ENCODE results near the gene ADGRG4.

ADGRG4 gene

GRCh38 chrX:136453114-136453513 lies 152.4 kb downstream of the ADGRG4 start:
- FAIRE-seq (no peak), DNase-seq (ENCODE audit: extremely low spot score, insufficient read length, low read depth) (no peak)

- FAIRE-seq, result no peak
- no peak for DNase-seq (ENCODE audit: extremely low spot score, insufficient read length, low read depth)
Observed at GRCh38 chrX:136453771-136454170, 153.0 kb downstream of the ADGRG4 start.

- DNase-seq (ENCODE audit: extremely low spot score, insufficient read length, low read depth) (no peak), FAIRE-seq (no peak)
Observed at GRCh38 chrX:136456133-136456532, 155.4 kb downstream of the ADGRG4 start.

DNA sequence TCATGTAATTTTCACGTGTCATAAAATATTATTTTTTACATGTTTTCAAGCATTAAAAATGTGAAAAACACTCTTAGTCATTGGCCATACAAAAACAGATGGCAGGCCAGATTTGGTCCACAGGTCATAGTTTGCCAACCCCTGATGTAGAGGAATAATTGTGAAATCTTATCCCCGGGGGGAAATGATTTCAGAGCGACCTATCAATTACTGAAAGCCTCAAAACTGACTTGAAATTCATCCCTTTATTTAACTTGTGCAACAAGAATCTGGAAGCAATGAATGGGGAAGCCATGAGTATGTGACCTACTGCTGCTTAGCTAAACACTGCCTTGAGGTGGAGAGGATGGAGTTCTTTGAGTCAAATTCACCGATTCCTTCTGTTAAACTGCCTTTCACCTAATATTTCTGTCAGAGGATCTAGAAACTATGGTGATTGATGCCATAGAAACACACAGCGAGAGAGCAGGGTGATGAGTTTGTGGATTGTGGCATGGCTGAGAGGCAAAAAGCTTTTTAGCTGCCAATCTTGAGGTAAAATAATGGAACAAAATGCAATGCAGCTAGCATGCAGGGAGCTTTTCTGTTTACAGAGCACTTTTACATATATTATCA lies 156.6 kb downstream of the ADGRG4 start:
- DNase-seq (ENCODE audit: extremely low spot score, insufficient read length, low read depth) (no peak), FAIRE-seq (no peak)

DNA sequence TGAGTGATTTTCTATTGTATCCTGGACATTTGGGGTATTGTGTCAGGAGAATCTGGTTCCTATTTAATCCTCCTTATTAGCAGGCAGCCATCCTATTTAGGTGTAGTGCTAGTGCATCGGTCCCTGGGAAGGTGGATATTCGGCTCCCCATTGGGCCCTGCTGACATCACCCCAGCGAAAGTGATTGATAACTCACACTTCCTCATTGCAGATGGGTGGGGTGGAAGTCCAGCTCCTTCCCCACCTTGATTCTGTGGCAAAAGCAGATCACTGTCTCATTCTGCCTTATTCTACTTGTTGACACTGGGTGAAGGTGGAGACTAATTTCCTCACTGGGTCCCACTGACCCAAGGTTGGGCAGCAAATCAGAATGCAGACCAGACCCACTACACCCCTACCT lies 163.8 kb downstream of the ADGRG4 start:
- DNase-seq (ENCODE audit: extremely low spot score, insufficient read length, low read depth), result no peak
- no peak for FAIRE-seq
